Right cardiac atrium (tissue), 5 donors: ENCODE measurements around the gene MTUS2. TPM values are rescaled to one million over a fixed set of nuclear protein-coding genes. Genes with fewer than 3 reads are reported as not detected.

Experiments
- ATAC-seq, 2 donors: fragments of 200-7000 bp; cut with Tn5 transposase; one replicate each; pipeline versions ENCODE4 v1.8.0 to v1.9.1; 2020; ENCODE audit warnings: moderate library complexity in 2 of 2, mild to moderate bottlenecking in 1 of 2
- DNase-seq, 3 donors: peaks; one replicate each; pipeline ENCODE4 v3.0.0-alpha.2; 2020
- H3K27ac ChIP-seq: one replicate; pipeline ENCODE4 v1.5.1; 2013; ENCODE audit warnings: mild to moderate bottlenecking, low read length, control low read depth, moderate library complexity
- H3K27me3 ChIP-seq: one replicate; pipeline ENCODE4 v1.6.1; 2013; ENCODE audit not compliant: control insufficient read depth, insufficient read depth
- H3K4me1 ChIP-seq: one replicate; pipeline ENCODE4 v1.6.1; 2013; ENCODE audit warnings: low read length; ENCODE audit not compliant: control insufficient read depth, insufficient read depth
- H3K4me3 ChIP-seq: one replicate; pipeline ENCODE4 v1.5.1; 2013; ENCODE audit warnings: low read length, control low read depth
- H3K9me3 ChIP-seq: one replicate; pipeline ENCODE4 v1.6.1; 2013; ENCODE audit warnings: low read length; ENCODE audit not compliant: control insufficient read depth
- WGBS: extraction: QIAGEN DNeasy Blood & Tissue Kit; methylation state at CpG from one replicate; pipeline ENCODE4 v1.1.7; 2013; 5-methylcytosine and 5-hydroxymethylcytosine counted together
- intact Hi-C, 4 donors: fragments of 100-400 bp; cut with DNase I; formaldehyde crosslinking; loops; one replicate each; pipeline versions ENCODE4 v1.11.0 to v1.14.0; 2022 to 2023
- polyA plus RNA-seq: library from polyadenylated mRNA; stranded (reverse); fragments of 200-250 nt; gene quantifications from one replicate; pipeline ENCODE4 v1.2.3, GENCODE V29; 2013
- total RNA-seq, 4 donors: library from RNA; stranded (reverse); fragmentation: NEBNext Ultra II Directional; extraction: Animal tissue kit (Norgen Biotek cat#: 25700); gene quantifications; one replicate each; pipeline ENCODE4 v1.2.1, GENCODE V29; 2021
- donor health status: healthy with polysubstance abuse.
- donor health status: DM: no; HTN: yes; CAD: no.
- donor health status: DM: no; HTN: no; CAD: no.
- donor health status: DM: no; HTN: yes; CAD: no; lungs with severe emphysema.
- donor health status: DM: yes; HTN: yes; CAD: no.

MTUS2 gene
- total and polyA plus RNA-seq, 5 donors, result 25.9 to 139 (median 79.1) TPM

DNA sequence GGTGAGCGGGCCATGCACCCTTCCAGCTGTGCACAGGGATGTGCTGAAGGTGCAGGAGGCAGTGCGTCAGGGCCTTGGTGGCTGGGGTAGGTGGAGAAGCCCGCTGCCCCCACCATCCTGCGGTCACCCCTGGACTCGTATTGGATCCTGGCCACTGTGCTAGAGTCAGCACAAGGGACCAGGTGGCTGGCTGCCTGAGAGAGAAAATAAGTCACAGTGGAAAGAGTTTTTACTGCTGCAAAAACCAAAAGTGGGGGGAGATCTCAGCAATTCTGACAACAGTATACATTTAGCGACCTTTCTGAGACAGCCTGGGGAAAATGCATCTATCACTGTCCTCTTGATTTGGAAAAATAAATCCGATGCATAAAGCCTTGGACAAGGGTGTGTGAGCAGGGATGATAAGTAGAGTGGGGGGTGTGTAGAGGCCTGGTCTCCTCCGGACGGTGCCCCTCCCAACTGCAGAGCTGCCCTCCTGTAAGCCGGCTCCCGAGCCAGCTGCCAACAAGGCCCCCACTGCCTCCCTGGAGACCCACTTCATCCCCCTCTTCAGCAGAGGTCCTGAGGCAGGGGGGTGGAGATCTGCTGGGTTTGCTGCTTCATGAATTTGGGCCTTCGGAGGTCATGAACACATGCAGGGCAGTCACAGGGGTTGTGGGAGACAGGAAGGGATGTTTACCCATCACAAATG, 691.1 kb downstream of the MTUS2 start:
- 91% methylated on average over 12 of the region's 12 CpGs for WGBS
- no peak for DNase-seq
- intact Hi-C loops, result loop anchor here in 1 of 4 donors (5.0 kb wide), 1 partner anchor 606 kb away; no protein-coding TSS in a partner anchor
- no peaks in the 10 kb centered on the region for H3K27me3 ChIP-seq
- no peak overlapping the region for H3K4me3 ChIP-seq
- no peaks in the 10 kb centered on the region for H3K4me1 ChIP-seq
- H3K9me3 ChIP-seq, result no peaks in the 10 kb centered on the region
- ATAC-seq, result no peak
- H3K27ac ChIP-seq, result no peak overlapping the region

DNA sequence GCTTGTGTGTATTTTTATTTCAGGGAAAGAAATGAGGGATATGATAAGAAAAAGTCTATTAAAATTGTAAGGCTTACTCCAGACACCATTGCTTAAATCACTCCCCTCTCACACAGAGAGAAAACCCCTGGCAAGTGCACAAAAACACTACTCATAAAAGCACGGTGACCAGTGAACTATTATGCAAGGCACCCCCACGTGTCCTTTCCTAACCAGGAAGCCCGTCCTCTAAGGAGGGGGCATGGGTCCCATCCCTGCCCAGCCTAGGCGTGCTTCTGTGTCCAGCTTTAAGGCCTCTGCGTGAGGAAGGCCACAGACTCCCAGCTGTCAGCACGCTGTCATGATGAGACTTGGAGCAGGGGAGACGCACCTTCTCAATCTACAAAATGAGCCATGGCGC, 691.8 kb downstream of the MTUS2 start:
- Histone ChIP-seq H3K27ac (no peak overlapping the region), H3K9me3 (no peaks in the 10 kb centered on the region), H3K27me3 (no peaks in the 10 kb centered on the region), H3K4me1 (no peaks in the 10 kb centered on the region), H3K4me3 (no peak overlapping the region)
- WGBS, result 79% methylated on average over 8 of the region's 8 CpGs
- DNase-seq (no peak), ATAC-seq (no peak)
- intact Hi-C loops, result loop anchor here in 1 of 4 donors (5.0 kb wide), 1 partner anchor 605 kb away; no protein-coding TSS in a partner anchor

DNA sequence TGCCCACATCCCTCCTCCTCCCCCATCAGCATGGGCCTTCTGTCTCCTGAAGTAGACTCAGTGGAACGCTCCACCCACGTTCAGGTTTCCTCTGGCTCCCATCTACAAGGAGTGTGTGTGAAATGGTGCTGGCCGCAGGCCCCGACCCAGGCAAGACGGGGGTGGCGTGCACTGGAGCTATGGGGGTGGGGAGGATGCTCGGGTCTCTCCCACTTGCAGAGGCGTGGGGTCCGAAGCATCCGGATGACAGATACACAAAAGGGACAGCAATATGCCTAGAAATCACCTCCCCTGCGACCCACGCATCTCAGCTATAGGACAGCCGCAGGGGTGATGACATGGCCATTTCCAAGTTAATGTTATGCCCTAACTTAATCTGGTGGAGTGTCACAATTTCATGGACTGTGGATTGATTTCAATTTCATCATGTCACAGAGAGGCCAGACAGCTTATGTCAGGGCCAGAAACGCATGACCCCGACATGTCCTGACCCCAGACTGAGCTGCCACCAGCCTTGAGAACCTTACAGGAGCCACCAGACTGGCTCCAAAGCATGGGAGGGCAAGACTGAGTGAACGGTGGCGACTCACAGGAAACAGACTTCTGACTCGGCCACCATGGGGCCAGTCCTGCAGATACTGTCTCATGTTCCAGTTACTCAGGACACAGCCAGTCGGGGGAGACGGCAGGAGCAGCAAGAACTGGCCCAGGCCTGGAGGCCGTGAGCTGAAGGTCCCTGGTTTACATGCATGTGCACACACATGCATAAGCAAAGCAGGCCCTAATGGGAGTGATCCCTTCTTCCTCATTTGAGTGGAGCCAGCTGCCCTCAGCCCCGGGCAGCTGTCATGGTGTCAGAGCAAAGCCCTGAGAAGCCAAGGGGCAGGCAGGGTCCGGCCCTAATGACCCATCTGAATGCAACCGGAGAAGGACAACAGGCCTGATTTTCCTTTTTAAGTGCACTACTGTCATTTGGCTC, 693.2 kb downstream of the MTUS2 start:
- intact Hi-C loops, result loop anchor here in 1 of 4 donors (5.0 kb wide), 1 partner anchor 604 kb away; no protein-coding TSS in a partner anchor
- DNase-seq, result no peak

DNA sequence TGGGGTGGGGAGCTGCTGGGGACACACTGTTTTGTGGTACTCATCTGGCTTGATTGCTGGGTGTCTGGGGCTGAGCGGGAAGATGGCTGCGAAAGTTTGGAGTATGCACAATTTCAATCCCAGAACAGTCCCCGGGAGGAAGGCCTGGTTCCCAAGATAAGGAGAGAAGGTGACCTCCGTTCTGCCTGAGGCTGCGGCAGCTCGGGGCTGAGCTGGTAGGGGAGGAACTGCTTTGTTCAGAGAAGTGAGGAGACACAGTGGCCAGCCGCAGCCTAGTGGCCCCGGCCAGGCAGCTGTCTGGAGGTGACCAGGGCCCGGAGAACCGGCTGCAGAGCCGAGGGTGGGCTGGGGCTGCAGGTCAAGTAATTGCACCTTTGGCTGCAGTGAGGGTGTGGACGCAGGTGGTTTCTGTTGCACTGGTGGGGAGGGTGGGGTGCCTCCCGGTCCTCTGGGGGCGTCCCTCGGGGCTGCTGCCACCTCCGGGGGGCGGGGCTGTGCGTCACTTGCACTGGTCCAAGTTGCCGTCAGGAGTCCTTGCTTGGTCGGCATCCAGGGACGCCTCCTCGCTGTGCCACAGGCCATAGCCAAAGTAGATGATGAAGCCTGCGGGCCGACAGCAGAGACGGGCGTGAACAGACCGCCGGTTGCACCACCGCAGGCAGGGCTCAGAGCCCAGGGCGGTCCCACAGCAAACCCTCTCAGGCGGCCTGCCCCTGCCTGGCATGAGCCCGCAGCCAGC, 694.0 kb downstream of the MTUS2 start:
- ATAC-seq (peak; percentile 9 to 45), DNase-seq (no peak)
- intact Hi-C loops, result loop anchor here in 1 of 4 donors (5.0 kb wide), 1 partner anchor 603 kb away; no protein-coding TSS in a partner anchor
- no peaks in the 10 kb centered on the region for H3K27me3 ChIP-seq
- WGBS, result 88% methylated on average over 32 of the region's 32 CpGs
- H3K9me3 ChIP-seq, result no peaks in the 10 kb centered on the region
- H3K4me1 ChIP-seq, result no peaks in the 10 kb centered on the region
- no peak overlapping the region for H3K4me3 ChIP-seq
- no peak overlapping the region for H3K27ac ChIP-seq

More for the DNA sequence above, 693.2 kb downstream of the MTUS2 start:
- Histone ChIP-seq H3K4me1 (no peaks in the 10 kb centered on the region), H3K9me3 (no peaks in the 10 kb centered on the region), H3K4me3 (no peak overlapping the region), H3K27me3 (no peaks in the 10 kb centered on the region), H3K27ac (no peak overlapping the region)
- WGBS, result 94% methylated on average over 24 of the region's 24 CpGs
- no peak for ATAC-seq

DNA sequence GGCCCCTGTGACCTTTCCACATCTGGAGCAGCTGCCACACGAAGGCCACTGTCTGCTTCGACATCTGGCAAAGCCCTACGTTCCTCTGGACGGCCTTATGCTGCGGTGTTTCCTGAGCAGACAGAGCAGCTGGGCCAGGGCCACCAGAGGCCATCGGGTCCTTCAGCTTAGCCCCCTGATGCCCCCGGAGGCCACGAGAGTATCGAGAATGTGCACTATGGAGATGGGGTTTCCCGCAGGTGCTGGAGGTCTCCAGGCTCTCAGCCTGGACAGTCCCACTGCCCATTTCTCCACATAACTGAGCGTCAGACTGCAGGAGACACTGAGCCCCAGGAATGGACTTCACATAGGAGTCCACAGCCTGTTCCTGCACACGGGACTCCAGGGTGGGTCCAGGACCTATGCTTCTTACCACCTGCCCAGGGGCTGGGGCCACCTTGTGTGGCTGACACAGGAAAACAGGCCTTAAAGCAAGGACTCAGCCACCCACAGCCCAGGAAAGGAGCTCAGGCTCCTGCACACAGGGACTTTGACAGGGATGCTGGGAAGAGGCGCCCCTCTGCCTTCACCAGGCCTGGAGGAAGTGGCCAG, 694.7 kb downstream of the MTUS2 start:
- H3K27me3 ChIP-seq, result no peaks in the 10 kb centered on the region
- DNase-seq (no peak), ATAC-seq (no peak)
- no peaks in the 10 kb centered on the region for H3K4me1 ChIP-seq
- H3K4me3 ChIP-seq, result no peak overlapping the region
- H3K9me3 ChIP-seq, result no peaks in the 10 kb centered on the region
- WGBS, result 80% methylated on average over 13 of the region's 13 CpGs
- intact Hi-C loops, result loop anchor here in 1 of 4 donors (5.0 kb wide), 1 partner anchor 602 kb away; no protein-coding TSS in a partner anchor
- H3K27ac ChIP-seq, result no peak overlapping the region

DNA sequence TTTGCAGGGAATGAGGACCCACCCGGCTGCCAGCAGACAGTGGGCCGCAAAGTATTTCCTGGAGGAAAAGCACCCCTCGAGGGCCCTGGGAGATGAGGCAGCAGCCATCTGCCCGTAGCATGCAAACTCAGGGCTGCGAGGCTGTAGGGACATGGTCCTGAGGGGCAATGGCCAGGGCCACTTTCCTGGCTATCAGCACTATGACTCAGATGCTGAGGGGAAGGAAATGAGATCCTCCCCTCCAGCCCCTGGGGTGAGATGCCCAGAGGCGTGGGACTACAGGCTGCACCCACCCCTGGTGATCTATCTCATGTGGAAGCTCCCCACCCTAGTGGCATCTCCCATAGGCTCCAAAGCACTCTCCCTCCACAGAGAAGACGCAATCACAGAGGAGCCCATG, 695.2 kb downstream of the MTUS2 start:
- no peak overlapping the region for H3K4me3 ChIP-seq
- no peaks in the 10 kb centered on the region for H3K4me1 ChIP-seq
- 93% methylated on average over 7 of the region's 7 CpGs for WGBS

DNA sequence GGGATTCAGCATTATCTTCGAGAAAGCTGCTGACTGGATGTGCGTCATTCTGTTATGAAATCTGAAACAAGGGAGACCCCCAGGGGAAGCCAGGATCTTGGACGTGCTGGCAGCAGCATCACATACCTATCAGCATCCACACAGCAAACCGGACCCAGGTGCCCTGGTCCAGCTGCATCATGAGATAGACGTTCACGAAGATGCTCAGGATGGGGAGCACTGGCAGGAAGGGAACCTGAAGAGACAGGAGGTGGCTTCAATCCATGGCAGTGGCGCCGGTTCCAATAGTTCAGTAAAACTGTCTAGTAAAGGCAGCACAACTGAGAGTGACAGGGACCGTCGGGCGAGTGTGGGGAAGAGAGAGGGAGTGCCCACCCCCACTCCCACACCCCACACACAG, 695.9 kb downstream of the MTUS2 start:
- Histone ChIP-seq H3K4me3 (no peak overlapping the region), H3K9me3 (no peaks in the 10 kb centered on the region), H3K27me3 (no peaks in the 10 kb centered on the region), H3K4me1 (no peaks in the 10 kb centered on the region), H3K27ac (no peak overlapping the region)
- DNase-seq (no peak), ATAC-seq (no peak)
- WGBS, result 92% methylated on average over 11 of the region's 11 CpGs
- intact Hi-C loops, result no loop called here

More for the DNA sequence above, 695.2 kb downstream of the MTUS2 start:
- no peak overlapping the region for H3K27ac ChIP-seq
- no peaks in the 10 kb centered on the region for H3K9me3 ChIP-seq
- no peak for DNase-seq
- ATAC-seq, result no peak
- intact Hi-C loops, result no loop called here
- no peaks in the 10 kb centered on the region for H3K27me3 ChIP-seq

DNA sequence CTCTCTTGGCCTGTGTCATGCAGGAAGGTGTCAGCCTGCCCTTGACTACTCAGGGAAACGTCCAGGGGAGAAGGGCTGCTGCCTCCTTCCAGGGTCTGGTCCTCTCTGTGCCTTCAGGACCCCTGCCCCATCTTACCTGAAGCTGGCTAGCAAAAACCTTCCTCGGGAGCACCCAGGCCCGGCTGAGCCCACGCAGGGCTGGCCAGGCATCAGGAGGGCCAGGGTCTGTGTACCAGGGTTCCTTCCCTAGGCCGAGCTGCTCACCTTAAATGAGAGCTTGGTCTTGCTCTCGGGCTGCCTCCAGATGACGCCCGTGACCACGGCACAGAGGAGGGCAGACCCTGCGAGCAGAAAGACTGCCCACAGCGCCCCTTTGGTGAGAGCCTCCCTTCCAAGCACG, 696.7 kb downstream of the MTUS2 start:
- Histone ChIP-seq H3K27me3 (no peaks in the 10 kb centered on the region), H3K4me1 (no peaks in the 10 kb centered on the region), H3K27ac (no peak overlapping the region), H3K9me3 (no peaks in the 10 kb centered on the region), H3K4me3 (no peak overlapping the region)
- DNase-seq (no peak), ATAC-seq (no peak)
- intact Hi-C loops, result no loop called here
- WGBS, result 93% methylated on average over 12 of the region's 12 CpGs

DNA sequence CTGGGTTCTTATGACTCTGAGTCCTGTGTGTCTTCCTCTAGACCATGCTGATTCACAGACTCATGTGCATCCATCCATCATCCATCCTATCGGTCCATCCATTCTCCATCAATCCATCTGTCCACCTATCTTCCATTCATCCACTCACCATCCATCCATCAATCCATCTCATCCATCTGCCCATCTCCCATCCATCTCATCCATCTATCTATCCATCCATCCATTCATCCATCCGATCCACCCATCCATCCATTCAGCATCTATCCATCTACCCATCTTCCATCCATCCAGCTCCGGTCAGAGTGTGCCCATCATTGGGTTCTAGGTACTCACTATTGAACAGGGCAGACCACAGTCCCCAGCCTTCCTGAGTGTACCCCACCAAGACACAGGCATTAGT, 699.8 kb downstream of the MTUS2 start:
- no peaks in the 10 kb centered on the region for H3K27me3 ChIP-seq
- 97% methylated on average over 3 of the region's 3 CpGs for WGBS
- H3K9me3 ChIP-seq, result no peaks in the 10 kb centered on the region
- ATAC-seq (no peak), DNase-seq (no peak)
- H3K4me3 ChIP-seq, result no peak overlapping the region
- peaks cover 5% of the 10 kb centered on the region for H3K4me1 ChIP-seq
- intact Hi-C loops, result loop anchor here in 2 of 4 donors (10.0 kb wide), 2 partner anchors 75 to 185 kb away; partner anchors contain the start of gene SLC7A1 (in 1 of the 2)
- no peak overlapping the region for H3K27ac ChIP-seq

DNA sequence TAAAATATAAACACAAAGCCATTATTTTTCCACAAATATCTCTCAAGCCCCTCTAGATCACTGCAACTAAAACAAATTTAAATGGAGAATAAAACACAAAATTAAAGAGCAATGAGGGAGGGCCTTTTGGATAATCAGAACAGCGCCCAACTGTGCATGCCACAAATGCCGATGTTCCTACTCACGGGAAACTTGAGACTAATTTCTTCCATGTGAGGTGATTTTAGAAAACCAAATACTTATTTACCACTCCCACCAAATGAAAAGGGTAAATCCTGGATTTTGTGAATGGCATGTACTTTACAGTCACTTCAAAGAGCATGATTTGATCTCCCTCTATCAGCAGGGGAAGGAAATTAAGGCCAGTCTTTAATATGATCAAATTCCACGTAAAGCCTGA, 700.5 kb downstream of the MTUS2 start:
- intact Hi-C loops, result loop anchor here in 2 of 4 donors (10.0 kb wide), 2 partner anchors 74 to 184 kb away; partner anchors contain the start of gene SLC7A1 (in 1 of the 2)
- 93% methylated on average over 4 of the region's 4 CpGs for WGBS

More for the DNA sequence above, 700.5 kb downstream of the MTUS2 start:
- H3K27me3 ChIP-seq, result no peaks in the 10 kb centered on the region
- H3K4me3 ChIP-seq, result no peak overlapping the region
- no peaks in the 10 kb centered on the region for H3K9me3 ChIP-seq
- DNase-seq (no peak), ATAC-seq (no peak)
- peaks cover 6% of the 10 kb centered on the region for H3K4me1 ChIP-seq
- no peak overlapping the region for H3K27ac ChIP-seq
